Cerebellar nuclear complex (tissue), 1 donor: ENCODE measurements around the gene TNNI3K.
"Not testable (repeated sequence)": the region's sequence is repeated elsewhere in the genome, so short reads cannot be mapped to it uniquely, and the experiment has no call there.

Source experiments
- DNase-seq, 2 experiments: peaks; one replicate each; lab custom pipeline; 2025; lab: John Stamatoyannopoulos, UW

Gene TNNI3K, protein sequence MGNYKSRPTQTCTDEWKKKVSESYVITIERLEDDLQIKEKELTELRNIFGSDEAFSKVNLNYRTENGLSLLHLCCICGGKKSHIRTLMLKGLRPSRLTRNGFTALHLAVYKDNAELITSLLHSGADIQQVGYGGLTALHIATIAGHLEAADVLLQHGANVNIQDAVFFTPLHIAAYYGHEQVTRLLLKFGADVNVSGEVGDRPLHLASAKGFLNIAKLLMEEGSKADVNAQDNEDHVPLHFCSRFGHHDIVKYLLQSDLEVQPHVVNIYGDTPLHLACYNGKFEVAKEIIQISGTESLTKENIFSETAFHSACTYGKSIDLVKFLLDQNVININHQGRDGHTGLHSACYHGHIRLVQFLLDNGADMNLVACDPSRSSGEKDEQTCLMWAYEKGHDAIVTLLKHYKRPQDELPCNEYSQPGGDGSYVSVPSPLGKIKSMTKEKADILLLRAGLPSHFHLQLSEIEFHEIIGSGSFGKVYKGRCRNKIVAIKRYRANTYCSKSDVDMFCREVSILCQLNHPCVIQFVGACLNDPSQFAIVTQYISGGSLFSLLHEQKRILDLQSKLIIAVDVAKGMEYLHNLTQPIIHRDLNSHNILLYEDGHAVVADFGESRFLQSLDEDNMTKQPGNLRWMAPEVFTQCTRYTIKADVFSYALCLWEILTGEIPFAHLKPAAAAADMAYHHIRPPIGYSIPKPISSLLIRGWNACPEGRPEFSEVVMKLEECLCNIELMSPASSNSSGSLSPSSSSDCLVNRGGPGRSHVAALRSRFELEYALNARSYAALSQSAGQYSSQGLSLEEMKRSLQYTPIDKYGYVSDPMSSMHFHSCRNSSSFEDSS

DNA sequence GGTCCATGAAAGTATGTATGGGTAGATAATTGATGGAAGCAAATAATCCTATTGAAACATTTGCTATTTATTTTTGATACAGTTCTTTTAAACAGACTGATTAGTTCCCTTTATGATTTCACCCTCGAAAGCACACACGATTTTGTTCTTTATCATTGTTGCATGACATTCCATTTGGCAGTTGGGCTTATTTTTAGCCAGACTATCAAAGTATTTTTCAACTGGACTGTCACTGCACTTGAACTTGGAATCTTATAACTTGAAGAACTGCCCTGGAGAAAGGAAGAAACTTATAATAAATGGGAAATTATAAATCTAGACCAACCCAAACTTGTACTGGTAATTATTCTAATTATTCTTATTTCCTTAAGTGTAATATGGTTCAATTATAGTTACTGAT, at the start of gene TNNI3K:
Gene TNNI3K (plus strand): TSS at position 235 of the 400 bp plus-strand sequence. CDS start 65 bp downstream, at position 300.
- no peak for DNase-seq

DNA sequence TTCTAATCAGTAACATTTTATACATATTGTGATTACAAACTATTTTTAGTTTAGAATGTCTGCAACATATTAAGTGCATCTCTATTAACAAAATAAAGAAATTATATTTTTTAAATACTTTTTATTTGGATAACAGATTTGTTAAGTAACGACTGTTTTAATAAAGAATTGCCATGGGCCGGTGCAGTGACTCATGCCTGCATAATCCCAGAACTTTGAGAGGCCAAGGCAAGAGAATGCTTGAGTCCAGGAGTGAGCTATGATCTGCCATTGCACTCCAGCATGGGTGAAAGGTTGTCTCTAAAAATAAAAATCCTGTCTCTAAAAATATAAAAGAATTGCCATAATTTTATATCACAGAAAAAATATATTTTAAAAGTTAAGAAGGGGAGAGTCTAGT, 41.3 kb upstream of the TNNI3K start:
- DNase-seq = no peak

DNA sequence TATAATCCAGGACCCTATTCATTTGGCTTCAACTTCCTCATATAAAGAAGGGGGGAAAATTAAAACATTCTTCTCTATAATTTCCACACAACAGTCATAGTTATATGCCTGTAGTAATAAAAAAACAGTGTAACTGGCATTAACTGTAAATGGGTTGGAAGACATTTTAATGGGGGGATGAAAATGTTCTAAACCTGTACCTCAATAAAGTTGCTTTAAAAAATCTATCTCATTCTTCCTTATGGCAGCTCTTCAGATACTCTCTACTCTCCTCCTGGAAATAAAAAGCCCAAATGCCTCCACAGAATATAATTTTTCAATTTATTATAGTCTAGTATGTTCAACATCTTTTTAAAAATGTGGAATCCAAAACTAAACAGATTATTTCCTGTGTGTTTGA, 39.8 kb upstream of the TNNI3K start:
- DNase-seq = no peak

DNA sequence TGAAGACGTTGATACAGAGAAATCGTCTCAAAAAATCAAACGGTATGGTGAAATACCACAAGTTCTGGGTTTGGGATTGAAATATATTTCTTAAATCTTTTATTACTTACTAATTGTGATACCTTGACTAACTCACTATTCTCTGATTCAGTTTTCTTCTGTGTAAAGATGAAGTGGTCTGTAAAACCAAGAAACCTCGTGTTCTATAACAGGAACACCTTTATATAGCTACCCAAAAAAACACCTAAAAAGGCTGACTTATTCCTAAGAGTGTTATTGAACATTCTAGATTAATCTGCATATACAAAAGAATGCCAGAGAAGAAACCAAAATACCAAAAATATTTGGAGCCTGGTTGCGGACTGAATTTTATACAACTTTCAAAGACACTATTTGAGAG, 37.9 kb upstream of the TNNI3K start:
- DNase-seq = no peak

DNA sequence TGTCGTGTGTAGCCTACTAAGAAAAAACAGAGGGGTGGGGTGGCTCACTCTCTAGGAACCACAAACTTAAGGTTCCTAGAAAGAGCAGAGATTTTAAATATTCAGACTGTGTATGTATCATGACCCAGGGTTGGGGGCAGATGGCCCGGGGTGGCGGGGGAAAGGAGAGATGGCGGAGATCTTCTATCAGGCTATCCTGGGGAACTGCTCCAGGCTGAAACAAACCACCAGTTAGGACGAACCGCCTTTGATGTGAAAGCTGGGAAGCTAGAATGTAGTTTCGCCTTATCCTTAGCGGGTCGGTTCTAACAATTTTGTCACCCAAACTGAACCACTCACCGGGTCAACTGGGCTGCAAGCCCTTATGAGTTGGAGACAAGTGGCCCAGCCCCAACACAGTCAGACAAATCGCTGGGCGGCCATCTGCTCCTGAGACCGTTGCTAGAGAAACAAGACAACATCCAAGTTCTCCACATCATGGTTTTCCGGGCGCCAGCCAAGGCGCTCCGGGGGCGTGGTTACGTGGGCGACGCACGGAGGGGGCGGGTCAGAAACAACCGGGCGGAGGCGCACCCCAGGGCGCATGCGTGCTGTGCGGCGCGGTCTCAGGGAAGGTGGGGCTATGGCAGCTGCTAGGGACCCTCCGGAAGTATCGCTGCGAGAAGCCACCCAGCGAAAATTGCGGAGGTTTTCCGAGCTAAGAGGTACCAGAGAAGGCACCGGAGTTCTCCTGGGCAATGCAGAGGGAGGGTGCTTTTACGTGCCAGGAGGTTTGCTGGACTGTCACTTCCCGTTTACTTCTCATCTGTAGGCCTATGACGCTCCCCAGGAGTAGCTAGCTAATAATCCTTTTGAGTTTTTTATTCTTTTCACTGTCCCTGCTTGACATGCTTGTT, 37.3 kb upstream of the TNNI3K start, which contains the start of the genes FPGT and LRRIQ3:
Gene FPGT (plus strand): TSS at position 586 of the 896 bp plus-strand sequence. CDS start 37 bp downstream, at position 623.
Gene LRRIQ3 (minus strand): TSS at position 520 of the 896 bp plus-strand sequence. CDS start 14,492 bp downstream, outside the sequence.
- peak; percentile 84 to 96 for DNase-seq

DNA sequence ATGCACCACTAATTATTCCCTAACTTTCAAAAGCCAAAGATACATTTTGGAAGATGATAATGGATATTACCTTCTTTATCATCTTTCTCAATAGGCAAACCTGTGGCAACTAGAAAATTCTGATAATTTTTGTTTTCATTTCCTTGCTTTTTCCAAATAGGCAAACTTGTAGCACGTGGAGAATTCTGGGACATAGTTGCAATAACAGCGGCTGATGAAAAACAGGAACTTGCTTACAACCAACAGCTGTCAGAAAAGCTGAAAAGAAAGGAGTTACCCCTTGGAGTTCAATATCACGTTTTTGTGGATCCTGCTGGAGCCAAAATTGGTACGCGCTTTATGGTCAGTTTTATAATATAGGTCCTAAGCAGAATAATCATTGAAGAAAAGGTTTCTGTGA, 35.7 kb upstream of the TNNI3K start:
- no peak for DNase-seq

DNA sequence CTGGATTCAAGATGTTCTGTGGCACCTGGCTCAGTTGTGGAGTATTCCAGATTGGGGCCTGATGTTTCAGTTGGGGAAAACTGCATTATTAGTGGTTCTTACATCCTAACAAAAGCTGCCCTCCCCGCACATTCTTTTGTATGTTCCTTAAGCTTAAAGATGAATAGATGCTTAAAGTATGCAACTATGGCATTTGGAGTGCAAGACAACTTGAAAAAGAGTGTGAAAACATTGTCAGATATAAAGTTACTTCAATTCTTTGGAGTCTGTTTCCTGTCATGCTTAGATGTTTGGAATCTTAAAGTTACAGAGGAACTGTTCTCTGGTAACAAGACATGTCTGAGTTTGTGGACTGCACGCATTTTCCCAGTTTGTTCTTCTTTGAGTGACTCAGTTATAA, 29.9 kb upstream of the TNNI3K start:
- no peak for DNase-seq

DNA sequence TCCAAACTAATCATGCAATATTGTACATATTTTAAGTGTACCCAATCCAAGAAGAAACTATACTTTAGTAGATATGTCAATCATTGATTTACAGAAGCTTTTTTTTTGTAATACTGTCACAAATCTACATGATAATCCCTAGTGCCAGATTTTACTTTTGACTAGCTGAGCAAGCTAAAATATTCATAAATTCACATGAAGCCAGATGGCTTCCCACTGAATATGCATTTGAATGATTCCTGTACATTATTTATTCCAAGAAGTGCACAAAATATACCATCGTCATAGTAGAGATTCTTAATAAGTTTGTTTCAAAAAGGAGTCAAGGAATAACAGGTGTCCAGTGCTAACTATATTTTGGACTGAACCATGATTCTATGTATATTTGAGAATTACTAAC, 20.0 kb upstream of the TNNI3K start:
- no peak for DNase-seq

DNA sequence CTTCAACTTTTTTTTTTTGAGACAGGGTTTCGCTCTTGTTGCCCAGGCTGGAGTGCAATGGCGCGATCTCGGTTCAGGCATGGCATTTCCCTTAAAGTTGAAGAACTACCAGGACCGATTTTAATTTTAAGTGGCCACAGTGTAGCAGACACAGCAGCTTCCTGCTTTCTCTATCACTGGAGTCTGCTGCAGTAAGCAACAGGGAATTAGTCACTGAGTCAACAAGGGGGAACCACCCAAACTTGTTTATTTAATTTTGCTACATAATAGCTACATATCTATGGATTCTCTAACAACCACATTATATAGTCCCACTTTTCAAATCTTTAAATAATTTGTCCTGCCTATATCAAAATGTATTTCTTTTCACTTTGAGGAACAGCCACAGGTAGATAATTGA, 12.5 kb upstream of the TNNI3K start:
- no peak for DNase-seq

DNA sequence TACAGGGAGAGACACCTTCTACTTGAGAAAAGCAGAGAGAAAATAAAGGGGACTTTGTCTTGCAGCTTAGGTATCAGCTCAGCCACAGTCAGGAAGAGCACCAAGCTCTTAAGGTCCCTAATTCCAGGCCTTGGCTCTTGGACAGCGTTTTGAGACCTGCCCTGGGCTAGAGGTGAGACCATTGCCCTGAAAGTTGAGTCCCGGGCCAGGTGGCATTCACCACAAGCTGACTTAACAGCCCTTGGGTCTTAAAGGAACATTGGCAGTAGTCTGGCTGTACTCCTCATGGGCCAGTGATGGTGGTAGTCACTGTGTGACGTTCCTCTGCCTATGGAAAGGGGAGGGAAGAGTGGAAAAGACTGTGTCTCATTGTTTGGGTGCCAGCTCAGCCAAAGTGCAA, 11.7 kb upstream of the TNNI3K start:
- DNase-seq = no peak

DNA sequence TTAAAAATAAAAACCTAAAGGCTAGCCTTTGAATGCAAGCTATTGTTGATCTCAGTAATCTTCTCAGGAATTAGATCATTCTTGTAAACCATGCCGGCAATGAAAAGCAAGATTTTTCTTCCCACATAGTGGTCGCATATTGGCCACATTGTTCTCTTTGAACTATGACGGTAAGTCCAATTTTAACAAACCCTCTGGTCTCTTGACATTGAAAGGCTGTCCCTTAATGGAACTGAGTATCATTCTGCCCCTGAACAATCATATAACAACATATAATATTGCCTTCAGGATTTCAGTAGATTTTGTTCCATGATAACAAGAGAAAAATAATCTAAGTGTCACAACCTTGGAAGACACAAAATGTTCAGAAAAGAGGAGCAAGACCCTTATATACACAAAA, 1.3 kb downstream of the TNNI3K start:
- DNase-seq = no peak

DNA sequence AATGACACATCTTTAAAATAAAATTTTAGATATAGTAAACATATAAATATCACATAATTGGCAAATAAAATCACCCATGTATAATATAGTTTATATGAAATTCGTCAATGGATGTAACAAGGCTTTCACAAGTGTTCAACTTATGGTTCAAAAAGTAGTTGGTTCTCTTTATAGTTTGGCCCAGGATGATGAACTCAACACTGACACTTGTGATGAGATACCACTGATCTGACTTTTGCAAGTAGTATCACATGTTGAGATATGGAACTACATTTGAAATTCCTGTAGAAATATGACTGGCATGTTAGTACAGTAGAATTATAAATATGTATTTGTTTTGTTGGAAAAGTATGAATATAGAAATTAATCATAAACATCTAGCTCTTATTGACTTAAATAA, 1.8 kb downstream of the TNNI3K start:
- DNase-seq = no peak

DNA sequence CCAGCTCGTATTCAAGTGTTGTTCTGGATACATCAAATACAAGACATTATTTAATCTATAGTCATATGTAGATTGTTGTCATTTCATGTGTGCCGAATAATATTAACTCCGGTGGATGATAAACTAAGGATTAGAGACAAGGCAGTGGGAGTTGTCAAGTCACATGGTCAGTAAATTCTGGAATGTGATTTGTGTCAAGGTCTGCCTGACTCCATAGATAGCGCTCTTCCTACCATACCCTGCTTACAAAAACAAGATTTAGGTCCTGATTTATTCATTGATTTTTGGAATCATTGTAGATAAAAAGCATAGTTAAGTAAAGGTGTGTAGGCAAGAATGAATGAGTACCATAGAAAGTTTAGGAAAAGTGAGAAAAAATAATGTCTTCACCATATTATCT, 2.6 kb downstream of the TNNI3K start:
- DNase-seq = no peak

DNA sequence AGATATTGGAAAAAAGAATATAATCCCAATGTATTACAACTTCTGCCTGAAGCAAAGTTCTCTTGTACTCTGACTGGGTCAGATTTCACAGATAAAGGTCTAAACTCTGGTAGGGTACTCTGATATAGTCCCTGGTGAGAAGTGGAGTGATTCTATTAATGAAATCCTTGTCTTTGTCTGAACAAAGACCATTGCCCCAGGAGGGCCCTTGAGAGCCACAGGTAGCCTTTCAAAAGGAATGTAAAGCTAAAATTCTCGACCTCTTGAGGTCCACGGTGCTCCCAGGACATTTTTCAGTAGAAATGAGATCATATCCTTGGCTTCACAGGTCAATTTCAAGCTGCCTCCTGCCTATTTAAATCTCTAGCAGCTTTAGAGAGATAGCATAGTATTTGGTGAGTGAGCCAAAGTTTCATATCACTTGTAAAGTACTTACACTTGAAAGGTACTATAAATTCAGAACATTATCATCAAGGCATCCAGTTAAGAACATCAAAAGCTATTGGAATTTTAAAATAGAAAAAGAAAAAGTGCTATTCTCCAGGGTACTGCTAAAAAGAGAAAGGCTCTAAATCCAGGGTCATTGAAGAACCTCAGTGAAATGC, 10.1 kb downstream of the TNNI3K start:
- DNase-seq = no peak

DNA sequence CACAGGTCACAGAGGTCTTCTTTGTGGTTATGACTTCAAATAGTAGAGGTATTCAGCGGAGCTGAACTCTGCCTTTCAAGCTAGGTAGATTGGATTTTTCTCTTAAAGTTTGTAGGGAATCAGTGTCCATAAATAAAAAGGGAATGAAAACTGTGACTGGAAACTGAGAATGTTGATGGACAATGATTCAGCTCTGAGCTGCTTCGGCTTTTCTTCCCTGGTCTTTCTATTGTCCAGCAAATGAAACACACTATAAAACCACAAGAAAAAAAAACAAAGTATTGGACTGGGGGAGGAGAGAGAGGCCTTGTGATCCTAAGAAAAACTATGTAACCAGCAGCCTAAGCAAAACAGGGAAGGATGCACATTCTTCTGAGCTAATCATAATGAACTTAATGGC, 11.1 kb downstream of the TNNI3K start:
- DNase-seq = no peak

DNA sequence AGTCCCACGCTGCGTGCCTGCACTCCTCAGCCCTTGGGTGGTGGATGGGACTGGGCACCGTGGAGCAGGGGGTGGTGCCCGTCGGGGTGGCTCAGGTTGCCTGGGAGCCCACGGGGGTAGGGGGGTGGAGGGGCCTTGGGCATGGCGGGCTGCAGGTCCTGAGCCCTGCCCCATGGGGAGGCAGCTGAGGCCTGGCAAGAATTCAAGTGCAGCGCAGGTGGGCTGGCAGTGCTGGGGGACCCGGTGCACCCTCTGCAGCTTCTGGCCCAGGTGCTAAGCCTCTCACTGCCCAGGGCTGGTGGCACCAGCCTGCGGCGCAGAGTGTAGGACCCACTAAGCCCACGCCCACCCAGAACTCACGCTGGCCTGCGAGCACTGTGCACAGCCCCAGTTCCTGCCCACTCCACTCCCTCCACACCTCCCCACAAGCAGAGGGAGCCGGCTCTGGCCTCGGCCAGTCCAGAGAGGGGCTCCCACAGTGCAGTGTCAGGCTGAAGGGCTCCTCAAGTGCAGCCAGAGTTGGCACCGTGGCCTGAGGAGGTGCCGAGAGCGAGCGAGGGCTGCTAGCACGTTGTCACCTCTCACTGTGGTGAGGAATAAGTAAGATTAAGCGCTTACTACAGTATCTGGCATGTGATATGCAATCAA, 12.8 kb downstream of the TNNI3K start:
- no peak for DNase-seq

DNA sequence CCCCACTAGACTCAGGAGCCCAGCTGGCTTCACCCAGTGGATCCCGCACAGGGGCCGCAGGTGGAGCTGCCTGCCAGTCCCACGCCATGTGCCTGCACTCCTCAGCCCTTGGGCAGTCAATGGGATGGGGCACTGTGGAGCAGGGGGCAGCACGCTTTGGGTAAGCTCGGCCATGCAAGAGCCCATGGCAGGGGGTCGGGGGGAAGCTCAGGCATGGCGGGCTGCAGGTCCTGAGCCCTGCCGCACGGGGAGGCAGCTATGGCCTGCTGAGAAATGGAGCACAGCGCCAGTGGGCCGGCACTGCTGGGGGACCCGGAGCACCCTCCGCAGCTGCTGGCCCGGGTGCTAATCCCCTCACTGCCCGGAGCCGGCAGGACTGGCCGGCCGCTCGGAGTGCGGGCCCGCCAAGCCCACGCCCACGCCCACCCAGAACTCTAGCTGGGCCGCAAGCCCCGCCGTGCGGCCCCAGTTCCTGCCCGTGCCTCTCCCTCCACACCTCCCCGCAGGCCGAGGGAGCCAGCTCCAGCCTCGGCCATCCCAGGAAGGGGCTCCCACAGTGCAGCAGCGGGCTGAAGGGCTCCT, 18.1 kb downstream of the TNNI3K start:
- not testable (repeated sequence) for DNase-seq

DNA sequence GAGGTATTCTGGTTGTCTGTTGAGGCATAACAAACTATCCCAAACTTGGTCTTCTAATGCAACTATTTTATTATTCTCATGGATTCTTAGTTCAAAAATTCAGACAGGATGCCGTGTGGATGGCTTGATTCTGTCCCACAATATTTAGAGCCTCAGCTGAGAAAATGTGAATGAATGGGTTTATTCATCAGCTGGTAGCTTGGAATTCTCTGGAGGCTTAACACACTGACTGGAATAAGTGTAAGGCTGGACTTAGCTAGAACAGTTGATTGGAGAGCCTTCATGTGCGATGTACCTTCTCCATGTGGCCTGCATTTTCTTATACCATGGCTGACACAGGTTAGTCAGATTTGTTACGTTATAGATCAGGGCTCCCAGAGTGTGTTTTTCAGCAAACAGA, 30.8 kb downstream of the TNNI3K start:
- no peak for DNase-seq

DNA sequence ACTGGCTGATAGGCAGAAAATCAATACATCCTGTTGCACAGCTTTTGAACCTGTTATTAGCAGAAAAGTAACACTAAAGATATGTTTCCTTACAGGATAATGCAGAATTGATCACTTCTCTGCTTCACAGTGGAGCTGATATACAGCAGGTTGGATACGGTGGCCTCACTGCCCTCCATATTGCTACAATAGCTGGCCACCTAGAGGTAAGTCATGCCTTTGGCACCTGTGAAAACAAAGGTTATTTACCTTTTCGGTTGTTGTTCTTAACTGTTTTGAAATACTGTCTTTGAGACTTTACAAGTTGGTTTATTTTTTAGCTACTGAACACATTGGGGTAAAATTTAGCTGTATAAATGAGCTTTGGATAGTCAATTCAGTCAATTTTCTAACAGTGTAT, 36.3 kb downstream of the TNNI3K start:
- DNase-seq = no peak

DNA sequence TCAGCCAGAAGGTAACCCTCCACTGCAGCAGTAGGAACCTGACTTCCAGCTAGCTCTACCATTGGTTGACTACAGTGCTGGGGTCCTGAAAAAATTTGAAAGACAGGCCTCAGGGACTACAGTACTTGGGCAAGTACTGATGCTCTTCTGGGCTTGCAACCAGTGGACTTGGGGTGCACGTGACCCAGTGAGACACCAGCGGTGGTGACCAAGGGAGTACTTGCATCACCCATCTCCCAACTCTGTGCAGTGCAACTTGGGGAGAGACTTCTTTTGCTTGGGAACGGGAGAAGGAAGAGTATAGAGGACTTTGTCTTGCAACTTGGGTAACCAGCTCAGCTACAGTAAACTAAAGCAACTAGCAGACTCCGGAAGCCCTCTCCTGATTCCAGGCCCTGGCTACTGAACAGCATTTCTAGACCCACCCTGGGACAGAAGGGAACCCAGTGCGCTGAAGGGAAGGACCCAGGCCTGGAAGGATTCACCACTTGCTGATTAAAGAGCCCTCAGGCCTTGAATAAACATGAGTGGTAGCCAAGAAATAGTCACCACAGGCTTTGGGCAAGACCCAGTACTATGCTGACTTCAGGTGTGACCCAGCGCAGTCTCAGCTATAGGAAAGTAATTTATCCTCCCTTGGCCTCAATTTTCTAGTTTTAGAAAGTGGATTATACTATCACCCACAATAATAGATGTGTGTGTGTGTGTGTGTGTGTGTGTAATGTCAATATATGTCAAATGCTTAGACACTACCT, 45.6 kb downstream of the TNNI3K start:
- DNase-seq = no peak
